A549 (cell line): ENCODE measurements around the gene SELENOK.

Experiments
- BCL3 ChIP-seq: fragments of >200 bp; sonication (Bioruptor Twin); formaldehyde crosslinking; IDR thresholded peaks from 3 replicates; pipeline ENCODE4 v1.6.1; 2016
- CEBPB ChIP-seq, 2 experiments: fragments of >200 bp in 1 of 2; sonication (Bioruptor Twin) in 1 of 2; formaldehyde crosslinking in 1 of 2; IDR thresholded peaks; 2 replicates each; pipeline ENCODE4 v1.6.1; 2012 to 2016
- CTCF ChIP-seq: fragments of >200 bp; sonication (Bioruptor Twin); formaldehyde crosslinking; IDR thresholded peaks from 3 replicates; pipeline ENCODE4 v1.5.1; 2016
- HDAC2 ChIP-seq: fragments of 200-600 bp; sonication (generic); IDR thresholded peaks from 2 replicates; pipeline ENCODE4 v1.6.1; 2016
- KDM1A ChIP-seq: fragments of 200-600 bp; sonication (generic); IDR thresholded peaks from 2 replicates; pipeline ENCODE4 v1.6.1; 2016; ENCODE audit warnings: low read depth, mild to moderate bottlenecking
- MAX ChIP-seq: IDR thresholded peaks from 2 replicates; pipeline ENCODE4 v1.6.1; 2012
- NFE2L2 ChIP-seq: fragments of 150-350 bp; conservative IDR thresholded peaks from 2 replicates; pipeline ENCODE4 v1.6.1; 2014; ENCODE audit warnings: low read length
- PBX3 ChIP-seq: IDR thresholded peaks from 2 replicates; pipeline ENCODE4 v1.6.1; 2012
- POLR2A ChIP-seq: IDR thresholded peaks from 2 replicates; pipeline ENCODE4 v1.6.1; 2012; ENCODE audit warnings: mild to moderate bottlenecking, low read length
- RAD21 ChIP-seq, 2 experiments: fragments of >200 bp in 1 of 2; sonication (Bioruptor Twin) in 1 of 2; formaldehyde crosslinking in 1 of 2; IDR thresholded peaks in 1 of 2; conservative IDR thresholded peaks in 1 of 2; 2 replicates in 1 of 2; 3 replicates in 1 of 2; pipeline ENCODE4 v1.6.1; 2012 to 2018; ENCODE audit warnings: inconsistent platforms in 1 of 2
- RFX5 ChIP-seq: fragments of 450-650 bp; IDR thresholded peaks from 2 replicates; pipeline ENCODE4 v1.7.1; 2014; ENCODE audit warnings: antibody characterized with exemption, mild to moderate bottlenecking, moderate library complexity

- no peak for TF ChIP-seq CTCF
- TF ChIP-seq POLR2A = no peak
- no peak for TF ChIP-seq PBX3
- TF ChIP-seq RFX5 = no peak
- TF ChIP-seq NFE2L2 = no peak
- TF ChIP-seq KDM1A = no peak
- TF ChIP-seq MAX = no peak
- no peak for TF ChIP-seq BCL3
- TF ChIP-seq HDAC2 = no peak
- TF ChIP-seq CEBPB (IDR thresholded peaks at IDR 0.05) = no peak
- TF ChIP-seq RAD21 (conservative IDR thresholded peaks at IDR 0.05 in 1 of 2, IDR thresholded peaks at IDR 0.05 in 1 of 2) = no peak
Observed at GRCh38 chr3:53863145-53863544, 28.5 kb downstream of the SELENOK start.
